Fibroblast of gingiva (primary cell): ENCODE results near the gene PCDHA1.

Source experiments
- DNase-seq: peaks from one replicate; pipeline ENCODE4 v3.0.0-alpha.2; 2011; ENCODE audit warnings: low read depth

PCDHA1 gene

GRCh38 chr5:140923601-140924000 lies 137.7 kb downstream of the PCDHA1 start:
- DNase-seq: no peak

- DNase-seq: no peak
Measured at GRCh38 chr5:140925806-140926442, 140.0 kb downstream of the PCDHA1 start, which contains the start of gene PCDHAC1. Gene PCDHAC1, plus strand, starts transcription at chr5:140926299. Its CDS starts 594 bp downstream, at chr5:140926893.

GRCh38 chr5:140926443-140927227 lies 140.7 kb downstream of the PCDHA1 start:
- DNase-seq: no peak

GRCh38 chr5:140927228-140927573 lies 141.3 kb downstream of the PCDHA1 start:
- no peak for DNase-seq

- DNase-seq: no peak
Measured at GRCh38 chr5:140934964-140935606, 149.1 kb downstream of the PCDHA1 start.

GRCh38 chr5:140946578-140946977 lies 160.6 kb downstream of the PCDHA1 start:
- DNase-seq: no peak

GRCh38 chr5:140951636-140952035 lies 165.7 kb downstream of the PCDHA1 start:
- DNase-seq: no peak

- no peak for DNase-seq
Measured at GRCh38 chr5:140953234-140953633, 167.3 kb downstream of the PCDHA1 start.

- DNase-seq: no peak
Measured at GRCh38 chr5:140962190-140962589, 176.2 kb downstream of the PCDHA1 start.

GRCh38 chr5:140964356-140964755 lies 178.4 kb downstream of the PCDHA1 start:
- no peak for DNase-seq

GRCh38 chr5:140965905-140966292 lies 180.0 kb downstream of the PCDHA1 start:
- no peak for DNase-seq

- no peak for DNase-seq
Measured at GRCh38 chr5:140966293-140967225, 180.6 kb downstream of the PCDHA1 start, which contains the start of gene PCDHAC2. Gene PCDHAC2, plus strand, starts transcription at chr5:140966476. Its CDS starts 291 bp downstream, at chr5:140966767.

GRCh38 chr5:140967226-140967893 lies 181.4 kb downstream of the PCDHA1 start:
- DNase-seq: no peak

GRCh38 chr5:140969880-140970279 lies 183.9 kb downstream of the PCDHA1 start:
- DNase-seq: no peak

- DNase-seq: no peak
Measured at GRCh38 chr5:140973550-140973949, 187.6 kb downstream of the PCDHA1 start.

- DNase-seq: peak; percentile 12
Measured at GRCh38 chr5:140977003-140977402, 191.1 kb downstream of the PCDHA1 start.

- no peak for DNase-seq
Measured at GRCh38 chr5:140978260-140978659, 192.3 kb downstream of the PCDHA1 start.

- DNase-seq: no peak
Measured at GRCh38 chr5:140978983-140979382, 193.0 kb downstream of the PCDHA1 start.

- no peak for DNase-seq
Measured at GRCh38 chr5:140982083-140982716, 196.3 kb downstream of the PCDHA1 start.

- DNase-seq: no peak
Measured at GRCh38 chr5:140986117-140986521, 200.2 kb downstream of the PCDHA1 start.

GRCh38 chr5:140988100-140988499 lies 202.2 kb downstream of the PCDHA1 start:
- no peak for DNase-seq
